ENCODE results near the gene DUSP2.

The DUSP2 gene

GRCh38 chr2:96110621-96111256, 34.5 kb downstream of the DUSP2 start:
- no peak for DNase-seq (ENCODE audit: low spot score)
- TF ChIP-seq, protein P1, sequence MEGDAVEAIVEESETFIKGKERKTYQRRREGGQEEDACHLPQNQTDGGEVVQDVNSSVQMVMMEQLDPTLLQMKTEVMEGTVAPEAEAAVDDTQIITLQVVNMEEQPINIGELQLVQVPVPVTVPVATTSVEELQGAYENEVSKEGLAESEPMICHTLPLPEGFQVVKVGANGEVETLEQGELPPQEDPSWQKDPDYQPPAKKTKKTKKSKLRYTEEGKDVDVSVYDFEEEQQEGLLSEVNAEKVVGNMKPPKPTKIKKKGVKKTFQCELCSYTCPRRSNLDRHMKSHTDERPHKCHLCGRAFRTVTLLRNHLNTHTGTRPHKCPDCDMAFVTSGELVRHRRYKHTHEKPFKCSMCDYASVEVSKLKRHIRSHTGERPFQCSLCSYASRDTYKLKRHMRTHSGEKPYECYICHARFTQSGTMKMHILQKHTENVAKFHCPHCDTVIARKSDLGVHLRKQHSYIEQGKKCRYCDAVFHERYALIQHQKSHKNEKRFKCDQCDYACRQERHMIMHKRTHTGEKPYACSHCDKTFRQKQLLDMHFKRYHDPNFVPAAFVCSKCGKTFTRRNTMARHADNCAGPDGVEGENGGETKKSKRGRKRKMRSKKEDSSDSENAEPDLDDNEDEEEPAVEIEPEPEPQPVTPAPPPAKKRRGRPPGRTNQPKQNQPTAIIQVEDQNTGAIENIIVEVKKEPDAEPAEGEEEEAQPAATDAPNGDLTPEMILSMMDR (IDR thresholded peaks at IDR 0.05; ENCODE audit: extremely low read depth, missing control alignments) = no peak

- TF ChIP-seq, protein P1 (IDR thresholded peaks at IDR 0.05; ENCODE audit: extremely low read depth, missing control alignments) = no peak
- no peak for DNase-seq (ENCODE audit: low spot score)
Measured at GRCh38 chr2:96109931-96110511, 35.2 kb downstream of the DUSP2 start.

DNA sequence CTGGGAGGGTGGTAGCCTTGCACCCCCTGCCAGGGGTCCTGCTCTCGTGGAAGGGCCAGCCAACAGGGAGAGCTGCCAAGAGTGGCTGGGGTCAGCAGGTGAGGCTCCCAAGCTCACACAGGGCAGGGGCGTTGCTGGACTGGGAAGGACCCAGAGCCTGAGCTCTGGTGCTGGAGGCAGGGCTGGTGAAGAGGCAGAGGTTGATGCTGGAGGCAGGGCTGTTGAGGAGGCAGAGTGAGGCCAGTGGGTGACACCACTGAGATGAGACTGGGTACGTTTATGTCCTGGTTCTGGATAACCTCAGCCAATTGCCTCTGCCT, 35.9 kb downstream of the DUSP2 start:
- TF ChIP-seq, protein P1 (IDR thresholded peaks at IDR 0.05; ENCODE audit: extremely low read depth, missing control alignments) = no peak
- no peak for DNase-seq (ENCODE audit: low spot score)

GRCh38 chr2:96108541-96109360, 36.5 kb downstream of the DUSP2 start:
- no peak for DNase-seq (ENCODE audit: low spot score)
- TF ChIP-seq, protein P1 (IDR thresholded peaks at IDR 0.05; ENCODE audit: extremely low read depth, missing control alignments) = no peak

DNA sequence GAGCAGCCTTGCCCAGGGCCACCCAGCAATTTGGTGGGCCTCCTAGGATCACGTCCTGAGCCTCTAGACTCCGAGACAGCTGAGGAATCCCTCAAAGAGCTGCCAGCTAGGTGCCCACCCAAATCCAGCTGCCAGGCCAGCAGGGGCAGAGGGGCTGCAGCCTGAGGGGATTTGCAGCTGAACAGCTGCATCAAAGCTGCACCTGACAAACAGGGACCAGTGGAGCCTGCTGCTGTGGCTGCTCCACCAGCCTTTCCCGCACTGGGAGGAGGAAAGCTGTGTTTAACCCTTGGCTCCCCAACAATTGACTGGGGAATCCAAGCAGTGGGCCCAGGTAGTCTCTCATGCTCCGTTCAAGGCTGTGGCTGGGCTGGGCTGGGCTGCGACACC, 37.1 kb downstream of the DUSP2 start:
- TF ChIP-seq, protein P1 (IDR thresholded peaks at IDR 0.05; ENCODE audit: extremely low read depth, missing control alignments) = no peak
- no peak for DNase-seq (ENCODE audit: low spot score)

DNA sequence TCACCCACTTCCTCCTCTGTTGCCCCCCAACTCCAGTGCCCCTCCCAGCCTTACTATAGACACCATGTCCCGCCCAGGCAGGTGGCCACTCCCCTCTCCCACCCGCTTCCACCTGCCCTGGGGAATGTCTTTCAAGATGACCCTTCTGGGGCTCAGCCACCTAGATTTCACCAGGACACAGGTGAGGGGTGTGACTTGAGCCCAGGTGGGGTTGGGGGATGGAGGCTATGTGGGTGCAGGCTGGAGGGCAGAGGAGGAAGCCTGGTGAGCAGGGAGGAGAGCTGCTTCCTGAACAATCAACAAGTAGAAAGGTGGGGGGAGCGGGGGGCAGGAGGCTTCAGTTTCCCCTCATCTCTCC, 37.6 kb downstream of the DUSP2 start:
- no peak for DNase-seq (ENCODE audit: low spot score)
- TF ChIP-seq, protein P1 (IDR thresholded peaks at IDR 0.05; ENCODE audit: extremely low read depth, missing control alignments) = no peak

DNA sequence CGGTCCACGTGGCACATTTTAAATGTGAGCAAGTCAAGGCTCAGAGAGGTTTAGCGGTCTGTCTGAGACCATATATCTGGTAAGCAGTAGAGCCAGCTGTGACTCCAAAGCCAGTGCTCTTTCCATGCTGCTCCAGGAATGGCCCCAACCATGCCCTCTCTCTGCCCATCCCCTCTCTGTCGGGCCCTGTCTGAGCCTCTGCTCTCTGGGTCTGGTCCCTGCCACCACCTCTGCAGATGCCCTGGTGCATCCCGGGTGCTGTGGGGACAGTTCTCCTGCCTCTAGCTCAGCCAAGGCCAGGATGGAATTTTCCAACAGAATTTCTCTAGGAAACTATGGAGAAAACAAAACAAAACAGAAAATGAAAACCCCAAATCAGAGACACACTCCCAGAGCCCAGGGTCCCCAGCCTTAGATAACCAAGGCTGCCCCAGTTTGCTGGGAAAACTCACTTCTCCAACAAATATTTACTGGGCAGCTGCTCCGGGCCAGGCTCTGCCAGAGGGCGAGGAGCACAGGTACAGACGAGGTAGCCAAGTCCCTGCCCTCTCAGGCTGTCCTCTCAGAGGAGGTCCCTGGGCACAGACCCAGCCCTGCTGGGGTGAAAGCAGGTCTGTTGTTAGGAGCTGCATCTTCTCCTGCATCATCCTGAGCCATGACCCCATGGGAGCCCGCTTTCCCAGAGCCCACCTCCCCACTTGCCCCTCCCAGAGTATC, 38.1 kb downstream of the DUSP2 start:
- TF ChIP-seq, protein P1 (IDR thresholded peaks at IDR 0.05; ENCODE audit: extremely low read depth, missing control alignments) = no peak
- DNase-seq (ENCODE audit: low spot score) = no peak
